ENCODE measurements around the gene KAT5.
"Not testable (repeated sequence)": the region's sequence is repeated elsewhere in the genome, so short reads cannot be mapped to it uniquely, and the experiment has no call there.

Gene KAT5

DNA sequence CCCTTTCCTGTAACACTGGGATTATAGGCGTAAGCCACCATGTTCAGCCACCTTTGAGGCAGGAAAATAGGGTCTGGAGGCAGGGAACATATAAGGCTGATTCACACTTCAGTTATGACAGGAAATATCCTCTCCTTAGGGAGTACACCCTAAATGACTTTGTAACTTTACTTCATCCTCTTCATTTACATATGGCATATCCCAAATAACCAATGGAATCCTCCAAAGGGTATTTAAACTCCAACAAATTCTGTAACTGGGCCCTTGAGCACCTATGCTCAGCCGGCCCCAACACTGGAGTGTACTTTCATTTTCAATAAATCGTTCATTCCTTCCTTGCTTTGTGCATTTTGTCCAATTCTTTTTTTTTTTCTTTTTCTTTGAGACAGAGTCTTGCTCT, 1.6 kb upstream of the KAT5 start:
- no peak for DNase-seq

DNA sequence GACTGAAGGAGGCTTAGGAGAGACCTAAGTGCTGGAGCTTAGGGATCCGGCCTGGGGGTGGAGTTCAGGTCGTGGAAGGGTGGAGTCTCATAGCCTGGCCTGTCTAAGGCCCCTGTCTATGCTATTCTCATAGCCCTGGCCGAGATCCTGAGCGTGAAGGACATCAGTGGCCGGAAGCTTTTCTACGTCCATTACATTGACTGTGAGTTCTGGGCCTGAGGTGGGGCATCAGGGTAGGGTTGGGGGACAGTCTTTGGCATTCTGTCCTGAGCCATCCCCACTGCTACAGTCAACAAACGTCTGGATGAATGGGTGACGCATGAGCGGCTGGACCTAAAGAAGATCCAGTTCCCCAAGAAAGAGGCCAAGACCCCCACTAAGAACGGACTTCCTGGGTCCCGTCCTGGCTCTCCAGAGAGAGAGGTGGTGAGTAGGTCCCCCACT, 603 bp downstream of the KAT5 start:
- no peak for DNase-seq

DNA sequence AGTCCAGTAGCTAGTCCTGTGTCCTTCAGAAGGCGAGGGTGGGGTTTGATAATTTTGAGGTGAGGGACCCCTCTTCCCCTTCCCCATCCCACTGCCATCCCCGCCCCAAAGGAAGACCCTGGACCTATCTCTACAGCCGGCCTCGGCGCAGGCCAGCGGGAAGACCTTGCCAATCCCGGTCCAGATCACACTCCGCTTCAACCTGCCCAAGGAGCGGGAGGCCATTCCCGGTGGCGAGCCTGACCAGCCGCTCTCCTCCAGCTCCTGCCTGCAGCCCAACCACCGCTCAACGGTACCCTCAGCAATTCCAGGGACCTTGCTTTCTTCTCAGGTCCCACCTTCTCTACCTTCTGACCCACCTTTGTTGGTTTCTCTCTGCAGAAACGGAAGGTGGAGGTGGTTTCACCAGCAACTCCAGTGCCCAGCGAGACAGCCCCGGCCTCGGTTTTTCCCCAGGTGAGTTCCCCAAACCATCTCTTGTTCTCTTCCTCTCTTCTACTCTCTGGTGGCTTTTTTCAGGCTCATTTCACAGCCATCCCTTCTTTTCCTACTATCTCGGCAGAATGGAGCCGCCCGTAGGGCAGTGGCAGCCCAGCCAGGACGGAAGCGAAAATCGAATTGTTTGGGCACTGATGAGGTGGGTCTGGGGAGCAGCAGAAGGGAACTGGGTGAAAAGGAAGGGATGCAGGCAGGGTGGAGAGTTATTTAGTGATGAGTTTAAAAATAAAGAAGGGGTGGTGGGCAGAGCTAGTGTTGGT, 1.3 kb downstream of the KAT5 start:
- no peak for DNase-seq

DNA sequence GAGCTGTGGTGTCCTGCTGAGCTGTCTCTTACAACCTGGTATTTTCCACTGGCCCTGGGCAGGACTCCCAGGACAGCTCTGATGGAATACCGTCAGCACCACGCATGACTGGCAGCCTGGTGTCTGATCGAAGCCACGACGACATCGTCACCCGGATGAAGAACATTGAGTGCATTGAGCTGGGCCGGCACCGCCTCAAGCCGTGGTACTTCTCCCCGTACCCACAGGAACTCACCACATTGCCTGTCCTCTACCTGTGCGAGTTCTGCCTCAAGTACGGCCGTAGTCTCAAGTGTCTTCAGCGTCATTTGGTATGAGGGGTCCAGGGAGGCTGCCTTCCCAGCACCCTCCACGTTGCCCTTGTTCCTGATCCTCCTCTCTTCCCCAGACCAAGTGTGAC, 2.4 kb downstream of the KAT5 start:
- DNase-seq, result no peak

DNA sequence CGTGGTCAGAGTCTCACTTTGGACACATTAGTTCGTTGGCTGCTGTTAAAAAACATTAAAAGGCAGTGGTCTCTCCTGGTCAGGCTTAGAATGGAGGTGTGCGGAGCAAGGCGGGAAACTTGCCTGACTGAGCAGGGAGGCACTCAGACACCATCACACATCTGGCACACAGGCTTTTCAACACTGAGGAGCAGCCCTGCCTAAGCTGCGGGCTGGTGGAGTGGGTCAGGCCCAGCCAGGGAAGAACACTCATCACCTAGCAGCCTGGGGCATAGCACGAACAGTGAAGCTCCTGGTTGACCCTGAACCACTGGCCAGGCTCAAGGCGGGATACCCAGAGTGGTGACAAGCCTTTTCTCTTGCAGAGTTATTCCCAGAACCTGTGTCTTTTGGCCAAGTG, 4.2 kb downstream of the KAT5 start:
- no peak for DNase-seq

DNA sequence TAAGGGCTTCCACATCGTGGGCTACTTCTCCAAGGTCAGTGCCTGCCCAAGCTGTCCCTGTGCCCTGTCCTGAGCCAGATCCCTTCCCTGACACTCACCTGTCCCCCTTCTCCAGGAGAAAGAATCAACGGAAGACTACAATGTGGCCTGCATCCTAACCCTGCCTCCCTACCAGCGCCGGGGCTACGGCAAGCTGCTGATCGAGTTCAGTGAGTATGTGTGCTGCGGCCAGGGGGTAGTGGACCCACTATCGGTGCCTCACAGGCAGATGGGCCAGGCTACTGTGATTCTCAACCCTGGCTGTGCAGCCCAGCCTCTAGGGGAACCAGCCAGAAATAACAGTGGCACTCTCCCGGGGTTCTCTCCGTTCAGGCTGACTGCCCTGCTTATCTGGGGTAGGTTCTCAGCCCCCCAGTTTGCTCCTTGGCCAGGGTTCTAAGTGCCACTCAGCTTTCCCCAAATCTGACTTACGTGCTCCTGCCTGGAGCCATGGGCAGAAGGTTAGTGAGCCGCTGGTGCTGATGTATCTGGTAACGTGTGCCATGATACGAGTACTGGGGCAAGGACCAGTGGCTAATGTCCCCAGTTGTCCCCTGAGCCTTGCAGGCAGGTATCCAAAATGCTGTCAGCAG, 4.8 kb downstream of the KAT5 start:
- no peak for DNase-seq

DNA sequence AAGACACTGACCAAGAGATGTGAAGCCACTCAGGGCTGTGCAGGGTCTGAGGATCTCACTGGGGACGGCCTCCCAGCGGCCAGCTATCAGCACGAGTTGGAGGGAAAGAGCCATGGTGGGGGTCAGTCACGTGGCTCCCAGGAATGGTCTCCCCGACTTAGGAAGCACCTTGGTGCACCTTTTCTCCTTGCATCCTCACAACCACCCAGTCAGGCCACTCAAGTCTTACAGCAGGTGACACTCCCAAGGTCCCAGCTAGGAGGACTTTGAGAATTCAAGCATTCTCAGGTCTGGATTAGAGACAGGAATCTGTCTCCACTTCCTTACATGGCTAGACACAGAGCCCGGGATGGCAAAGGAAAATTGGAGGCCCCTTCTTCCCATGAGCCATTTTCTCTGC, 5.9 kb downstream of the KAT5 start:
- no peak for DNase-seq

DNA sequence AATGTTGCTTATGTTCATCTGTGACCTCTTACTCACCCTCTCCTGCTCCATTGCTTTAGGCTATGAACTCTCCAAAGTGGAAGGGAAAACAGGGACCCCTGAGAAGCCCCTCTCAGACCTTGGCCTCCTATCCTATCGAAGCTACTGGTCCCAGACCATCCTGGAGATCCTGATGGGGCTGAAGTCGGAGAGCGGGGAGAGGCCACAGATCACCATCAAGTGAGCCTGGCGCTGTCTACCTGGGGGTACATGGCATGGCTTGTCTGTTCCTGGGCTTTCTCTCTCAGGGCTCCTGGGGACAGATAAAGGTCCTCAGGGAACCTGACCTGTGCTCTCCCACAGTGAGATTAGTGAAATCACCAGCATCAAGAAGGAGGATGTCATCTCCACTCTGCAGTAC, 6.5 kb downstream of the KAT5 start:
- no peak for DNase-seq

DNA sequence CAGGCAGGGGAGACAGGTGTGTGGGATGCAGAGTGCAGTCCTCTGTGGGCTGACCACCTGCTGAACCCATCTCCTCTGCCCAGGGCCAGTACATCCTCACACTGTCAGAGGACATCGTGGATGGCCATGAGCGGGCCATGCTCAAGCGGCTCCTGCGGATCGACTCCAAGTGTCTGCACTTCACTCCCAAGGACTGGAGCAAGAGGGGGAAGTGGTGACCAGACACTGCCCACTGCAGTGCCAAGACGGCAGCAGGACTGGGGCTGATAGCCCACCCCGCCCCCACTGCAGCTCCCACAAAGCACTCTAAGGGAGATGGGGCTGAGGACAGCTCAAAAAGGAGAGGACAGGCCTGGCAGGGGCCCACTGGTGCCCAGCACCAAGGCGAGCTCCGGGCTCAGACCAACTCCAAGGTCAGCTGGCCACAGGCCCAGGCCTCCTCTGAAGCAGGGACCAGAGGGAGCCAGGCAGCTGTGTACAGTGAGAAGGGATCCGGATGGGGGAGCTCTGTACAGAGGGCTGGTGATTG, 7.0 kb downstream of the KAT5 start:
- no peak for DNase-seq

DNA sequence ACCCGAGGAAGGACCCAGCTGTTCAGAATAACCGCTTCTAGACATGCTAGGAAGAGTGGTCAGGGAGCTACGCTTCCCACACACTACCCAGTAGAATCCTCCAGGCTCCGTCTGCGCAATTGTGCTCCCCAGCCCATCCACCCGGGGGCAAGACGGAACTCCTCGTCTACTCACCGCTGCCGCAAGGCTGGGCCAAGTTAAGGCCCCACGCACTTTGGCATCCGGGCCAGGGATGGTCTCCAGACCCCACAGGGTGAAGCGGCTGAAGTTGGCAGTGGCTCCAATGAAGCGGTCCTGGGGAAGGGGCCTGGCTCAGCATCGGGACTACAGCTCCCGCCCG, 7.8 kb downstream of the KAT5 start:
- peak; percentile 44 for DNase-seq

DNA sequence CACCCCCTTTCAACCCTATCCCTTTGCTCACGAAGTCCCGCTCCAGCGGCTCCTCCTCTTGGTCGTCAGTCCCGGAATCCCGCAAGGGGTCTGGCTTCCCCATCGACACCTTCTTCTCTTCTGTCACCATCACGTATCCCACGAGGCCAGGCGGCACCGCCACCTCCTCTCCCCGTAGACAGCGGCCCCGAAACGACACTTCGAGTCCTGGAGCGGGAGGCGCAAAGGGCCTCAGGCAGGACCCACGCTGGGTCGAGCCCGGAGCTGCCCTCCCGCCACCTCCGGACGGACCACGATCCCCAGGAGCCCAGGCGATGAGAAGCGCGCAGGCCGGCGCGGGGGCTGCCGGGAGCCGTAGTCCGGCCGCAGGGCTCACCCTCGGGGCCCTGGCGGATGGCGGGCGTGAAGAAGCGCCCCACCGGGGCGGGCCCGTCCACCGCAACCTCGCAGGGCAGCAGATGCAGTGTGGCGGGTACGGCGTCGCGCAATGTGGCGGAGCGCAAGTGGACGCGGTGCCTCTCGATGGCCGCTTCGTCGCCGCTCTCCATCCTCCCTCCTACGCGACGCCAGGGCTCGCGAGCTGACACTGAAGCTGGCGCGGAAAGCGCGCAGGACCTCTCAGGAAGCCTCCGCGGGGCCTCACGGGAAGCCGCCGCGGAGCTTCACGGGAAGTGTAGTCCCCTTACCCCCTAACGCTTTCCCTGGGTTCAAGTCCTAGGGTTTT, 8.3 kb downstream of the KAT5 start, which contains the start of gene RNASEH2C:
Gene RNASEH2C, minus strand, starts transcription at position 588 of the 724 bp plus-strand sequence. Its CDS starts 40 bp downstream, at position 548.
- peak; percentile 79 to 86 for DNase-seq

DNA sequence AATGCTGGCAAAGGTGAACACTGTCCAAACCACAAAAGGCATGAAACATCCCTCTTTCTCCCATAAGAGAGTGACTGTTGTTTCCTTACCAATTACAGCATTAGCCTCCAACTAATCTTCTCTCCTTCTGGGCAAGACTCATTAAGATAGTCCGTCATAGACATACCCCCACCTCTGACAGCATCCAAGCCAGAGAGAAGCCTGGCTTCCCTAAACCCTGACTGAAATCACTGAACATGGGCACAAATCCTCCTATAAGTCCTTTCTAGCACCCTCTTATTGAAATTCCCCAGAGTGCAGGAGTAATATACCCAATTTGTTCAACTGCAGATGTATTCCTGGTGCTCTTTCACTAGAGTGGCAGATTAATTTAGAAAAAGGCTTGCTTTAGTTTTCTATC, 10.2 kb downstream of the KAT5 start:
- no peak for DNase-seq

DNA sequence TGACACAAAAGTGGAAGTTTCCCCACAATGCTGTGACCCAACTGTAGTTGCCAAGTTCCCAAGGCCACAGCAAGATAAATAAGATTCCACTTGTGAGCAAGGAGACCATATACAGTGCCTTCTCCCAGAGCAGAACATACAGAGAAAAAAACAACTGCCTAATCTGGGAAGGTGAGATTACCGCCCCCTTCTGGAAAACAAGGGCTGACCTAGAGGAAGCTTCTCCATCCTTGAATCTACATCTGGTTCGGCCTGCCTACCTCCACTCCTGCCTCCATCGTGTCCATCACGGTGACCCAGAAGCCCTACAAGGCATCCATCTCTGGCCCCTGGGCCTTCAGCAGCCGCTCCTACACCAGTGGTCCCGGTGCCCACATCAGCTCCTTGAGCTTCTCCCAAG, 14.6 kb downstream of the KAT5 start:
- DNase-seq, result no peak

DNA sequence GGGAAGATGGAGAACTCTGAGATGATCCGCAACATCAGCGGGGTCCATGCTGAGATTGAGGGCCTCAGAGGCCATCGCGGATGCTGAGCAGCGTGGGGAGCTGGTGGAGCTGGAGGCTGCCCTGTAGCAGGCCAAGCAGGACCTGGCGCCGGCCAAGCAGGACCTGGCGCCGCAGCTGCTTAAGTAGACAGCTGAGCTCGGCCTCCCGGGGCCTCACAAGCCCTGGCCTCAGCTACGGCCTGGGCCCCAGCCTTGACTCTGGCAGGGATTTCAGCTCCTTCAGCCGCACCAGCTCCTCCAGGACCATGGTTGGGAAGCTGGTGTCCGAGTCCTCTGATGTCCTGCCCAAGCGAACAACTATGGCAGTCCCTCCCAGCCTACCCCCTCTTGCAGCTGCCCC, 15.8 kb downstream of the KAT5 start:
- DNase-seq, result no peak

DNA sequence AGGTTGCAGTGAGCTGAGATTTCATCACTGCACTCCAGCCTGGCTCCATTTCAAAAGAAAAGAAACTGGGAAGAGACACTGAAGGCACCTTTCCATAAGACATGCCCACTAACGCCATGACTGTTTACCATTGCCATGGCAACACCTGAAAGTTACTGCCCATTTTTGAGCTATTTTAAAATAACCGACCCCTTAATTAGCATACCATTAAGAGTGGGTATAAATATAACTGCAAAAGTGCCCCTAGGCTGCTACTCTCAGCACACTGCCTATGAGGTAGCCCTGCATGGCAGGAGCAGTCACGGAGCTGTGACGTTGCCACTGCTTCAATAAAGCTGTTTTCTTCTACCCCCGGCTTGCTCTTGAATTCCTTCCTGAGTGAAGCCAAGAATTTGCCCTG, 18.4 kb downstream of the KAT5 start:
- no peak for DNase-seq

DNA sequence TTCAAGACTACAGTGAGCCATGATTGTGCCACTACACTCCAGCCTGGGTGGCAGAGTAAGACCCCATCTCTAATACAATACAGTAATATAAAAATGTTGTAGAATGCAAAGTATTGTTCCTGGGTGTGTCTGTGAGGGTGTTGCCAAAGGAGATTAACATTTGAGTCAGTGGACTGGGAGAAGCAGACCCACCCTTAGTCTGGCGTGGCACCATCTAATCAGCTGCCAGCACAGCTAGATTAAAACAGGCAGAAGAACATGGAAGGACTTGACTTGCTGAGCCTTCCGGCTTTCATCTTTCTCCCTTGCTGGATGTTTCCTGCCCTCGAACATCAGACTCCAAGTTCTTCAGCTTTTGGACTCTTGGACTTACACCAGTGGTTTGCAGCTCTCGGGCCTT, 23.1 kb downstream of the KAT5 start:
- not testable (repeated sequence) for DNase-seq

DNA sequence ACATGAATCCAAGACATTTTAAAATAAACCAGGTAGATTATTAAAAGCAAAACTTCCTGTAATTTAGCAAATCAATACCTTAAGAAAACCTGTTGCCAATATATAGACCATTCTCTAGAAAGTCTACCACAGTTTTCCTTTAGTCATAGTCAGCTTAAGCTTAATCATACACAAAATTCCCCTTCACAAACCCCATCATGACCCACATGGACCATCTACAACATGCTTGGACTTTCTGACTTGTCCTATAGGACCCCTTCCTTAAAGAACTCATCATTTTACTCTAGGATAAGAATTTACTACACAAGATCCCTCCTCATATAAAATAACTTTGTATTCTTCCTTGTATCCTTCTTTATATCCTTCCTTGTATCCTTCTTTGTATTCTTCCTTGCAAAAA, 24.8 kb downstream of the KAT5 start:
- DNase-seq, result no peak

DNA sequence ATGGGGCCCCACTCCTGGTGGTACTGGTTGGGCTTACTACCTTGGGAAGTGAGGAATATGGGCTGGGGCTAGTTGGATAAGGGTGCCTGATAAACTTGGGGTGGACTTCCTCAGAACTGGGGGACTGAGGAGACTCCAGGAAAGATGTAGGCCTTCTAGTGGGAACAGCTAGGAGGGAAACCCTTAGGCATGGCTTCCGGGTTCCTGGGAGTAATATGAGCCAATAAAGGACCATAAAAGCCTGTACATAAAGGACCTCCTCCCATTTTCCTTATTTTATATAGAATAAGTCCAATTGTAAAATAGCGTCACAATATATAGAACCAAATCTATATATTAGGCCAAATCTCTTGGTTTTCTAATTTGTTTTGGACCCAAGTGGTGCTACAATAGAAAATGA, 27.0 kb downstream of the KAT5 start:
- DNase-seq, result no peak

DNA sequence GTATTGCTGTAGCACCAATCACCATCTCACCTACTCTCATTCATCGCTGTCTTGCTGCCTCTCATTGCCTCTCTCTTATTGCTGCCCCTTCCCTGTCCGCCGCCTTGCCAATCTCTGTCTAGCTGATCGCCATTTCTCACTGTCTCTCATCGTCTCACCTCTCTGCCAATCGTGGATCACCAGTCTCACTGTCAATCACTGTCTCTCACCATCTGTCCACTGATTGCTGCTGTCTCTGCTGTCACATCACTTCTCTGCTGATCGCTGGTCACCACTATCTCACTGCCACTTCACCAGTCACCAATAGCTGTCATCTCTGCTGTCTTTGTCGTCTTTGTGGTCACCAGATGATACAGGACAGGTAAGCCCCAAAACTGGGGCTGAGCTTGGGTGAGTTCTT, 29.1 kb downstream of the KAT5 start:
- DNase-seq, result no peak

DNA sequence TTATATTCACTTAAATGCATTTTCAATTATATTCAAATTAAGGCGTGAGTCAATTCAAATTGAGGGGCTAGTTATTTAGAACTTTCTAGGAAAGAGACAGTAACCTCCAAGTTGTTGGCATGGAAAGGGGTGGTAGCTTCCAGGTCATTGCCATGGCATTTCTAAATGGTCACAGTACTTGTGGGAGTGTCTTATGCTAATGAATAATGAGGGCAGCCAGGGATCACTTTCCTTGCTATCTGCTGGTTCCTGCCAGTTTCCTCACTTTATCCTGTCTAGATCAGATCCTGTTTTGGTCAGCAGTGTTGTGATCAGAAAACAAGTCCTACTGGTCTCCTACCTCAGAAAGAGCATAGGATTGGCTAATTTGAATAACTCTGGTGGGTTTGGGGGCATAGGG, 30.3 kb downstream of the KAT5 start:
- no peak for DNase-seq

DNA sequence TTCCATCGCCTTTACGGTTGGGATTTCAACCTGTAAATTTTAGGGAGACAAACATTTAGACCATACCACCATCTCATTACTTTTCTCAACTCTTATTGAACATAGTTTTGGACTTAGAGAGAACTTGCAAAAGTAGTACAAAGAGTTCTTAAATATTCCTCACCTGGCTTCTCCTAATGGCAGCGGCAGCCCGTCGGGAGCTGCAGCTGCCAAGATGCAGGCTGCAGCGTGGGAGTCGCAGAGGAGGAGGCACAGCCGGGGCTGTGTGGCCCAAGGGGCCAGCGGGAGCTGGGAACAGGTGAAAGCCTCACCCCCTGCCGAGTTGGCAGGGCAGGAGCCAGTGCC, 31.6 kb downstream of the KAT5 start:
- DNase-seq, result no peak

DNA sequence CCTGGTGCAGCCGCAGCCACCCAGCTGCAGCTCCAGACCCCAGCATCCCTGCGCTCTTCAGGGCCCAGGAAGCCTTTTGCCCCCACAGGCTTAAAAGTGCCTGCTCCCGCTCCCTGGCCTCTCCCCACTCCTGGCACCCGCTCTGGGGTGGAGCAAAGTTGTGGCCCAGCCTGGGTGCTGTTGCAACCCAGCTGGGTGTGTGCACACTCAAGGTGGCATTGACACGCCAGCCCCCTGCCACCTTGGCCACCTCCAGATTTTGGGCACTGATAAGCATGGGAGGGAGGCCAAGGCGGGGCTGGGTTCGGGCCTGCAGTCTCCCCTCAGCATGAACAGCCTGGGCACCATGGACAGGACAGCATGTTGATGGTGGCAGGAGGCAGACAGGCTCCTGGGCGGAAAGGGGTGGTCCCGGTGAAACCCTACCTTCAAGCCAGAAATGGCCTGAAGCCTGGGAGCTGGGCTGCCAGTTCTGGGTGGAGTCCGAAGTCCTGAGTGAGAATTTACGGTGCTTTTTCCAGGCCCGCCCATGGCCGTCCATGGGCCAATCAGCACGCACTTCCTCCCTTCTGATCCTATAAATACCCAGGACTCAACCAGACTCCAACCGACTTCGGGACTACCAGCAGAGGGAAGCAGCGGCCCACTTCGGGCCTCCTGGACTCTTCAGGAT, 32.1 kb downstream of the KAT5 start:
- DNase-seq, result peak in 1 of 2 donors; percentile 10

DNA sequence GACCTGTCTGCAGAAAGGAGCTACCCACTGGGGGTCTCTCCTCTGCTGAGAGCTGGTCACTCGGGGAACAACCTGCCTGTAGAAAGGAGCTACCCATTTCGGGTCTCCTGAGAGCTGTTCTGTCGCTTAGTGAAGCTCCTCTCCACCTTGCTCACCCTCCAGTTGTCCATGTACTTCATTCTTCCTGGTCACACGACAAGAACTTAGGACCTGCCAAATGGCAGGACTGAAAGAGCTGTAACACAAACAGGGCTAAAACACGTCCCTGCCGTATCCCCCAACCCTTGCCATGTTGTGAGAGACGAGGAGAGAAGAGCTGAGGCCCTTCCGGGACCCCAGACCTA, 32.6 kb downstream of the KAT5 start:
- DNase-seq, result no peak

DNA sequence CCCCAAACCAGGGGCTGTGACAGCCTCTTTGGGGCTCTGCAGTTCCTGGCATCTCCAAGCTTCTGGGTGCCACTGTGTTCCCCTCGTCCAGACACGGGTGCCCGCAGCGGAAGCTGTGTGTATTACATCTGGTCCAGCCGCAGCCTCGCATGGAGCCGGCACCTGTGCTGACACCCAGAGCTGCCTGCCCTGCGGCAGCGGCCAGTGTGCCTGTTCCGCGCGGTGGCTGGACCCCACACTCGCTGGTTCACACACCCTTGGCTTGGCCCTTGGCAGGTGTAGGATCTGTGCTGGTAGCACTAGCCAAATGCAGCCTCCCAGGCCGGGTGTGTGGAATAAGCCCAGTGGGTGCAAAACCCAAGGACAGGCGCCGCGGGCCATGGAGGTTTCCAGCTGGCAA, 33.0 kb downstream of the KAT5 start:
- no peak for DNase-seq

Data from stimulated activated CD4-positive, alpha-beta T cell treated with anti-CD3 and anti-CD28 coated beads, Interleukin-2, amount 100 ng/mL, for 24 hours (primary cell).